ENCODE measurements around the gene UPF1. TPM values are rescaled to one million over a fixed set of nuclear protein-coding genes. Genes with fewer than 3 reads are reported as not detected.

Gene UPF1
- total RNA-seq, 2 experiments from 2014 or later, result 77.2 to 113 TPM

DNA sequence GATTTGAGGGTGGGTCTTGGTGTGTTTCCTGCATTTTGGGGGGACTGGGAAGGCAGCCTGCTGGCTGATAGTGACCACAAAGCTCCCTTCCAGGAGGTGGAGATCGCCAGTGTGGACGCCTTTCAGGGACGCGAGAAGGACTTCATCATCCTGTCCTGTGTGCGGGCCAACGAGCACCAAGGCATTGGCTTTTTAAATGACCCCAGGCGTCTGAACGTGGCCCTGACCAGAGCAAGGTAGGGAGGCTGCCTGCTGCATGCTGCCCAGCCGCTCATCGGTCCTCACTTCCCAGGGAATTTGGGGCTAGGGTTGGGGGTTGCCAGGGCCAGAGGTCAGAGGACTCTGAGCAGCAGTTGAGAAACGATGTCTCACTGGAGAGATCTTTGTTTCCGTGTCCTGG lies 30.2 kb downstream of the UPF1 start:
- Histone ChIP-seq H3K36me3 (ENCODE audit: insufficient read depth, low read length) (peaks cover 100% of the 10 kb centered on the region), H4K20me1 (ENCODE audit: insufficient read depth, low read length) (peaks cover 7% of the 10 kb centered on the region; the same call in 1 of the 2 replicates)
- no TSS peak for BruUV-seq (replicated peaks)

DNA sequence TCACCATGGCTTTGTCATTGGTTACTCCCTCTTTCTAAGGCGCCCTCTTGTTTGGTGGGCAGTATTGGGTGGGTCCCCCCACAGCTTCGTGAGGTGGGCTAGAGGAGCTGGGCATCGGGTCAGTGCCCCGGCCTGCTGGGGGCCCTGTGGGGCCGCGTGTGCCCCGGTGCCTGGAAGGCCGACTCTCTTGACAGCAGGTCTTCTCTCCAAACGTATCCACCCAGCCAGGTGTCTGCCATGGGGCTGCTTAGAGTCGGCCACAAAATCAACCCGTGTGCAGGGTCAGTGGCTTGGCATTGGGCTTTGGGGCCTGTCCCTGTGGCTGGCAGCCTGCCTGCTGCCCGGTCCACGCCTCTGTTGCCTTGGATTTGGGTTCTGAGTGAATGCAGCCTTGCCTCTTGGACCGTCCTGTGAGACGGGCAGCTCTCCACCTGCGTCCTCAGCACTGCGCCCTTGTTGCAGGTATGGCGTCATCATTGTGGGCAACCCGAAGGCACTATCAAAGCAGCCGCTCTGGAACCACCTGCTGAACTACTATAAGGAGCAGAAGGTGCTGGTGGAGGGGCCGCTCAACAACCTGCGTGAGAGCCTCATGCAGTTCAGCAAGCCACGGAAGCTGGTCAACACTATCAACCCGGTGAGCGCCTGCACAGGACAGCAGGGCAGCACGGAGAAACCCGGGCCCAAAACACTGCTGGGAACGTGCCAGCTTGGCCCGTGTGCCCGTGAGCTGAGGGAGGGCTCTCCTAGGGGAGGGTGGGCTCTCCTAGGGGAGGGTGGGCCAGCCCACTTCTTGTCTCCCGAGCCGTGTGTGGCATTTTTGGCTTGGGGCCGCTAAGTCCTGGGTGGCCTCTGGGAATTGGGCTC lies 31.4 kb downstream of the UPF1 start:
- no peaks in the 10 kb centered on the region for H3K9me2 ChIP-seq (ENCODE audit: insufficient read depth, low read length)
- no peak for DNase-seq (ENCODE audit: low spot score)
- CTCF ChIA-PET (ENCODE audit: unreplicated experiment), result no interaction called here
- no peaks in the 10 kb centered on the region for H3K9me3 ChIP-seq (ENCODE audit: low read length)
- H3K4me1 ChIP-seq (ENCODE audit: insufficient read depth, low read length, poor library complexity, severe bottlenecking), result peaks cover 17% of the 10 kb centered on the region
- H3K4me2 ChIP-seq (ENCODE audit: low read length), result no peak overlapping the region
- peaks cover 3% of the 10 kb centered on the region; the same call in 1 of the 2 replicates for H3K79me2 ChIP-seq (ENCODE audit: insufficient read depth, low read depth, low read length)
- peaks cover 11% of the 10 kb centered on the region; the same call in 1 of the 2 replicates for H4K20me1 ChIP-seq (ENCODE audit: insufficient read depth, low read length)
- intact Hi-C loops (cut with micrococcal nuclease; ENCODE audit: unreplicated experiment), result no loop called here
- peaks cover 100% of the 10 kb centered on the region for H3K36me3 ChIP-seq (ENCODE audit: insufficient read depth, low read length)
- POLR2A ChIA-PET, result no interaction called here
- no peak overlapping the region for H2AFZ ChIP-seq (ENCODE audit: low read length)
- no TSS peak for BruUV-seq (replicated peaks)
- no peak overlapping the region for H3K27ac ChIP-seq (ENCODE audit: low read depth, low read length, poor library complexity, severe bottlenecking)
- no peak for TF ChIP-seq EZH2phosphoT487 (IDR thresholded peaks at IDR 0.05; ENCODE audit: borderline replicate concordance, low read depth, low read length)
- TF ChIP-seq, protein P1, sequence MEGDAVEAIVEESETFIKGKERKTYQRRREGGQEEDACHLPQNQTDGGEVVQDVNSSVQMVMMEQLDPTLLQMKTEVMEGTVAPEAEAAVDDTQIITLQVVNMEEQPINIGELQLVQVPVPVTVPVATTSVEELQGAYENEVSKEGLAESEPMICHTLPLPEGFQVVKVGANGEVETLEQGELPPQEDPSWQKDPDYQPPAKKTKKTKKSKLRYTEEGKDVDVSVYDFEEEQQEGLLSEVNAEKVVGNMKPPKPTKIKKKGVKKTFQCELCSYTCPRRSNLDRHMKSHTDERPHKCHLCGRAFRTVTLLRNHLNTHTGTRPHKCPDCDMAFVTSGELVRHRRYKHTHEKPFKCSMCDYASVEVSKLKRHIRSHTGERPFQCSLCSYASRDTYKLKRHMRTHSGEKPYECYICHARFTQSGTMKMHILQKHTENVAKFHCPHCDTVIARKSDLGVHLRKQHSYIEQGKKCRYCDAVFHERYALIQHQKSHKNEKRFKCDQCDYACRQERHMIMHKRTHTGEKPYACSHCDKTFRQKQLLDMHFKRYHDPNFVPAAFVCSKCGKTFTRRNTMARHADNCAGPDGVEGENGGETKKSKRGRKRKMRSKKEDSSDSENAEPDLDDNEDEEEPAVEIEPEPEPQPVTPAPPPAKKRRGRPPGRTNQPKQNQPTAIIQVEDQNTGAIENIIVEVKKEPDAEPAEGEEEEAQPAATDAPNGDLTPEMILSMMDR (conservative IDR thresholded peaks at IDR 0.05; ENCODE audit: low read length), result no peak
- no peak overlapping the region for H3K4me3 ChIP-seq (ENCODE audit: low read depth, low read length, poor library complexity, severe bottlenecking)

More for the DNA sequence above, 30.2 kb downstream of the UPF1 start:
- peaks cover 2% of the 10 kb centered on the region; the same call in 1 of the 2 replicates for H3K79me2 ChIP-seq (ENCODE audit: insufficient read depth, low read depth, low read length)
- no peak overlapping the region for H3K4me2 ChIP-seq (ENCODE audit: low read length)
- ChIA-PET CTCF (ENCODE audit: unreplicated experiment) (no interaction called here), POLR2A (no interaction called here)
- DNase-seq (ENCODE audit: low spot score), result no peak
- intact Hi-C loops (cut with micrococcal nuclease; ENCODE audit: unreplicated experiment), result no loop called here
- H3K9me2 ChIP-seq (ENCODE audit: insufficient read depth, low read length), result no peaks in the 10 kb centered on the region
- no peak overlapping the region for H2AFZ ChIP-seq (ENCODE audit: low read length)
- H3K9me3 ChIP-seq (ENCODE audit: low read length), result no peaks in the 10 kb centered on the region
- no peak overlapping the region for H3K27ac ChIP-seq (ENCODE audit: low read depth, low read length, poor library complexity, severe bottlenecking)
- H3K4me1 ChIP-seq (ENCODE audit: insufficient read depth, low read length, poor library complexity, severe bottlenecking), result peaks cover 17% of the 10 kb centered on the region
- TF ChIP-seq, protein P1 (conservative IDR thresholded peaks at IDR 0.05; ENCODE audit: low read length), result no peak
- no peak for TF ChIP-seq EZH2phosphoT487 (IDR thresholded peaks at IDR 0.05; ENCODE audit: borderline replicate concordance, low read depth, low read length)
- H3K4me3 ChIP-seq (ENCODE audit: low read depth, low read length, poor library complexity, severe bottlenecking), result no peak overlapping the region

- H3K4me1 ChIP-seq (ENCODE audit: insufficient read depth, low read length, poor library complexity, severe bottlenecking), result peaks cover 17% of the 10 kb centered on the region
- H3K4me3 ChIP-seq (ENCODE audit: low read depth, low read length, poor library complexity, severe bottlenecking), result no peak overlapping the region
- no TSS peak for BruUV-seq (replicated peaks)
- ChIA-PET CTCF (ENCODE audit: unreplicated experiment) (no interaction called here), POLR2A (no interaction called here)
- no peak overlapping the region for H3K4me2 ChIP-seq (ENCODE audit: low read length)
- H3K27ac ChIP-seq (ENCODE audit: low read depth, low read length, poor library complexity, severe bottlenecking), result no peak overlapping the region
- peaks cover 3% of the 10 kb centered on the region; the same call in 1 of the 2 replicates for H3K79me2 ChIP-seq (ENCODE audit: insufficient read depth, low read depth, low read length)
- H3K9me3 ChIP-seq (ENCODE audit: low read length), result no peaks in the 10 kb centered on the region
- intact Hi-C loops (cut with micrococcal nuclease; ENCODE audit: unreplicated experiment), result no loop called here
- TF ChIP-seq, protein P1 (conservative IDR thresholded peaks at IDR 0.05; ENCODE audit: low read length), result no peak
- H4K20me1 ChIP-seq (ENCODE audit: insufficient read depth, low read length), result peaks cover 11% of the 10 kb centered on the region; the same call in 1 of the 2 replicates
- H3K9me2 ChIP-seq (ENCODE audit: insufficient read depth, low read length), result no peaks in the 10 kb centered on the region
- DNase-seq (ENCODE audit: low spot score), result no peak
- H2AFZ ChIP-seq (ENCODE audit: low read length), result no peak overlapping the region
- peaks cover 96% of the 10 kb centered on the region for H3K36me3 ChIP-seq (ENCODE audit: insufficient read depth, low read length)
These were observed 32.1 kb downstream of the UPF1 start for GRCh38 chr19:18863843-18864362.

Data from OCI-LY7 (cell line).